Calu3 (cell line): ENCODE results near the gene THAP4. TPM values are rescaled to one million over a fixed set of nuclear protein-coding genes. Genes with fewer than 3 reads are reported as not detected.

Experiments
- BruUV-seq: library from RNA; stranded (reverse); fragments of 400-500 nt; replicated peaks from 2 replicates; lab custom pipeline; 2021; lab: Mats Ljungman, UMichigan
- CTCF ChIA-PET: fragments of 300-600 bp; sonication (Branson Sonifier 250); formaldehyde crosslinking; loops from one replicate; lab custom pipeline; 2022; ENCODE audit warnings: antibody characterized with exemption; lab: Charles Lee
- DNase-seq: peaks from one replicate; pipeline ENCODE4 v3.0.0; 2022
- H3K27ac Mint-ChIP-seq: one replicate; pipeline ENCODE4 v1.8.0; 2022; ENCODE audit warnings: mixed read lengths; ENCODE audit not compliant: unreplicated experiment
- H3K27me3 Mint-ChIP-seq: one replicate; pipeline ENCODE4 v1.8.0; 2022; ENCODE audit warnings: mixed read lengths; ENCODE audit not compliant: unreplicated experiment
- H3K36me3 Mint-ChIP-seq: one replicate; pipeline ENCODE4 v1.8.0; 2022; ENCODE audit warnings: mild to moderate bottlenecking, moderate library complexity, mixed read lengths; ENCODE audit not compliant: insufficient read depth, unreplicated experiment
- H3K4me1 Mint-ChIP-seq: one replicate; pipeline ENCODE4 v1.8.0; 2022; ENCODE audit warnings: mild to moderate bottlenecking, low read depth, mixed read lengths; ENCODE audit not compliant: unreplicated experiment
- H3K4me3 Mint-ChIP-seq: one replicate; pipeline ENCODE4 v1.8.0; 2022; ENCODE audit warnings: mild to moderate bottlenecking, low read depth, moderate library complexity, mixed read lengths; ENCODE audit not compliant: unreplicated experiment
- H3K9me3 Mint-ChIP-seq: one replicate; pipeline ENCODE4 v1.8.0; 2022; ENCODE audit warnings: low read depth, mixed read lengths; ENCODE audit not compliant: unreplicated experiment
- intact Hi-C: fragments of 100-400 bp; cut with micrococcal nuclease; formaldehyde crosslinking; loops from one replicate; pipeline ENCODE4 v1.10.0; 2022; ENCODE audit not compliant: unreplicated experiment
- total RNA-seq: library from RNA; stranded (reverse); gene quantifications from 2 replicates; pipeline ENCODE4 v1.2.3, GENCODE V29; 2022
- TF ChIP-seq, protein P1 (sequence below): fragments of 200-600 bp; IDR thresholded peaks from one replicate; pipeline ENCODE4 v1.8.0; 2022; ENCODE audit warnings: antibody characterized with exemption; ENCODE audit not compliant: unreplicated experiment

Gene THAP4
- total RNA-seq, 1 experiment from 2014 or later = 57.5 TPM

DNA sequence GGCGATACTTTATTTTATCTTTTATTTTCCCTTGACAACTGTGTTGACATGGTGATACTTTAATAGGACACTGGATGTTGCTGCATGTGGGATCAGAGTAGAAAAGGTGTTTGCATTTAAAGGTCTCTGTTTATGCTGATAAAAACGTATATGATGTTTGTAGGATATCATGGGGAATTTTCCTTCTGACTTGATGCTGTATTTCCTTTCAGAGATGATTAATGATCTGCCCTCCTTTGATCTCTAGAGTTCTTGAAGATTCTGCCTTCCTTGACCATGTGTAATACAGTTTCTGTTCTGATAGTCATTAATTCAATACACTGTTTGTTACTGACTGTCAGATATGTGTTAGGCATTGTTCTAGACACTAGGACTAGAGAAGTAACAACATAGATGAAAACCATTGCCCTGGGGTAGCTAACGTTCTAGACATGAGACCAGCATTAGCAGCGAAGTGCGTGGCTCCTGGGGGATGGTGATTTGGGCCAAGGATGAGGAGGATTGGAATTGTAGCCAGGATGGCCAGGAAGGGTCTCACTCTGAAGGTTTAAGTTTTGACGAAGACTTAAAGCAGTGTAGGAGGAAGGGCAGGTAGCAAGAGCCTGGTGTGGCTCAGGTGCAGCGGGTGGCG is 3.3 kb upstream of the THAP4 start:
- no TSS peak for BruUV-seq
- Mint-ChIP-seq H3K4me3 (peak overlapping the region; percentile 22), H3K4me1 (peaks cover 33% of the 10 kb centered on the region), H3K27ac (no peak overlapping the region), H3K9me3 (no peaks in the 10 kb centered on the region), H3K36me3 (peaks cover 63% of the 10 kb centered on the region), H3K27me3 (no peaks in the 10 kb centered on the region)
- intact Hi-C loops = no loop called here
- CTCF ChIA-PET = interaction anchor here (0.6 kb wide), 1 partner anchor 40 kb away, joined by 4 read pairs; no protein-coding TSS in a partner anchor
- no peak for DNase-seq
- TF ChIP-seq, protein P1, sequence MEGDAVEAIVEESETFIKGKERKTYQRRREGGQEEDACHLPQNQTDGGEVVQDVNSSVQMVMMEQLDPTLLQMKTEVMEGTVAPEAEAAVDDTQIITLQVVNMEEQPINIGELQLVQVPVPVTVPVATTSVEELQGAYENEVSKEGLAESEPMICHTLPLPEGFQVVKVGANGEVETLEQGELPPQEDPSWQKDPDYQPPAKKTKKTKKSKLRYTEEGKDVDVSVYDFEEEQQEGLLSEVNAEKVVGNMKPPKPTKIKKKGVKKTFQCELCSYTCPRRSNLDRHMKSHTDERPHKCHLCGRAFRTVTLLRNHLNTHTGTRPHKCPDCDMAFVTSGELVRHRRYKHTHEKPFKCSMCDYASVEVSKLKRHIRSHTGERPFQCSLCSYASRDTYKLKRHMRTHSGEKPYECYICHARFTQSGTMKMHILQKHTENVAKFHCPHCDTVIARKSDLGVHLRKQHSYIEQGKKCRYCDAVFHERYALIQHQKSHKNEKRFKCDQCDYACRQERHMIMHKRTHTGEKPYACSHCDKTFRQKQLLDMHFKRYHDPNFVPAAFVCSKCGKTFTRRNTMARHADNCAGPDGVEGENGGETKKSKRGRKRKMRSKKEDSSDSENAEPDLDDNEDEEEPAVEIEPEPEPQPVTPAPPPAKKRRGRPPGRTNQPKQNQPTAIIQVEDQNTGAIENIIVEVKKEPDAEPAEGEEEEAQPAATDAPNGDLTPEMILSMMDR = no peak

DNA sequence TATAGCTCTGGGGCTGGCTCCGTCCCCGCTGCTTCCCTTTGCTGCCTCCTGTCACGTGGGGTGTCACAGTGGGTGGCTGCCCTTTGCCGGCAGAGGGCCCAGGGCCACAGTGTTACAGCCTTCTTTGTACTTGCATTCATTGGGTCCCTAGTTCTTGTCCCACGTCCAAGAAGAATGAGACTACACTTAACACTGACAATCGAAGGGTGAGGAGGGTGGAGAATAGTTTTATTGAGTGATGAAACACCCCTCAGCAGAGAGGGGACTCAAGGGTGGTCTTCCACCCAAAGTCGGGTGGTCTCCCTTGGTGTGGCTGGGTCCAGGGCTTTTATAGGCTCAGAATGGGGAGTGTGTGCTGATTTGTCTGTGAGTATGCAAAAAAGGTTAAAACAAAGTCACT is 2.4 kb upstream of the THAP4 start:
- Mint-ChIP-seq H3K9me3 (no peaks in the 10 kb centered on the region), H3K27me3 (no peaks in the 10 kb centered on the region), H3K27ac (no peak overlapping the region), H3K36me3 (peaks cover 65% of the 10 kb centered on the region), H3K4me1 (peaks cover 33% of the 10 kb centered on the region), H3K4me3 (no peak overlapping the region)
- CTCF ChIA-PET = no interaction called here
- intact Hi-C loops = no loop called here
- TF ChIP-seq, protein P1 = no peak
- BruUV-seq = no TSS peak
- no peak for DNase-seq

DNA sequence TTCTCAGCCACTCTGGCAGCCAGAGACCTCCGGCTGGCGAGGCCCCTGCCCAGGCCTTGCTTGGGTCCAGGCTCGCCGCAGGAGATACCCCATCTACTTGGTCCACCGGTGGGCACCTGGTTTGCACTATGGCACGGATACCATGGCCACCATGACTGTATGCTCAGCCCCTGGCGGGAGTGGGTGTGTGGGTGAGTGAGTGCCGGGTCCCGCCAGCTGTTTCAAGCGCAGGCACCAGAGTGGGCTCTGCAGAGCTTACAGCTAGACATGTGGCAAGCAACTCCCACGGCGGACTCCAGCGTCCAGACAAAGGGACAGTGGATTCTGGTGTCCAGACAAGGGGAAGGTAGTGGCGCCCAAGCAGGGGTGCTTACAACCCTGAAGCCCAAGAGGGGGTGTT is 2.0 kb upstream of the THAP4 start:
- BruUV-seq = no TSS peak
- no peaks in the 10 kb centered on the region for H3K27me3 Mint-ChIP-seq
- H3K36me3 Mint-ChIP-seq = peaks cover 66% of the 10 kb centered on the region
- H3K4me1 Mint-ChIP-seq = peaks cover 33% of the 10 kb centered on the region
- peak overlapping the region; percentile 74 for H3K4me3 Mint-ChIP-seq
- CTCF ChIA-PET = no interaction called here
- H3K9me3 Mint-ChIP-seq = no peaks in the 10 kb centered on the region
- intact Hi-C loops = no loop called here
- DNase-seq = no peak
- TF ChIP-seq, protein P1 = no peak
- peak overlapping the region; percentile 40 for H3K27ac Mint-ChIP-seq

DNA sequence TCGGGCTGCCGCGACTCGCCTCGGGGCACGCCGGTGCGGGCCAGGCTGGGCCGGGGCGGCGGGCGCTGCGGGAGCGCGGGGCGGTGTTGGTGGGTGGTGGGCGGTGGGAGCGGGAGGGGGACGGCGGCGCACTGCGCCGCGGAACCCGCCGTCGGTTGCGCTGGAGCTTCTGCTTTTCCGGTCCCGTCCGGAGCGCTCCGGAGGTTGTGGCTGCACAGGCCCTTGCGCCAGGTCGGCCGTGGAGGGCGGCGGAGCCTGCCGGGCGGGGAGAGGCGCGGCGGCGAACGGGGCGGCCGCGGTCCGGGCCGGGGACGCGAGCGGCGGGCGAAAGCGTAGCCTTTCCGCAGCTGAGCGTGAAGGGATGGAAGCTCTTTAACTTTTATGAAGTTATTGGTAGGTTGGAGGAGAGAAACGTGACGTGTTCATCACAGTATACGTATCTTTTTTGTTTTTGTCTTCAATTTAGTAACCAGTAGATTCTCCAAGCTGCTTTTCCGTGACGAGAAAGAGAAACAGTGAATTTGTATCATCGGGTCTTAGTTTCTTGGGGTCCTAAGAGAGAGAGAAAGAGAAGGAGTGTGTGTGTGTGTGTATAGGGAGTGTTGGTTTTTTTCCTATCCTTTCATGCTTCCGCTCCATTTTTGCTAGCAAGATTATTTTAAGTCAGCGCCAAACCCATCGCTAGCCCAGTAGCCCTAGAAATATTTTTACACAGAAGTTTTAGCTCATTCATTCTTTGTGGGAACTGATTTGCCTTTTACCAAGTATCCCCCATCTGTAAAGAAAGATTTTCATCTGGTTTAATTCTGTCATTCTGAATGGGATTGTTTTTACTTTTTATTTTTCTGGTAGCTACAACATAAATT is 1.1 kb upstream of the THAP4 start:
- TF ChIP-seq, protein P1 = no peak

More for the DNA sequence above, 1.1 kb upstream of the THAP4 start:
- Mint-ChIP-seq H3K27me3 (no peaks in the 10 kb centered on the region), H3K4me1 (peaks cover 33% of the 10 kb centered on the region), H3K36me3 (peaks cover 71% of the 10 kb centered on the region), H3K27ac (peak overlapping the region; percentile 40), H3K9me3 (no peaks in the 10 kb centered on the region), H3K4me3 (peak overlapping the region; percentile 74)
- DNase-seq = peak; percentile 30
- intact Hi-C loops = no loop called here
- CTCF ChIA-PET = no interaction called here
- BruUV-seq = no TSS peak
